ENCODE data around the gene DOCK10. TPM values are rescaled to one million over a fixed set of nuclear protein-coding genes. Genes with fewer than 3 reads are reported as not detected.

The DOCK10 gene
- total RNA-seq, 1 donor from 2014 or later, result 3.6 TPM

DNA sequence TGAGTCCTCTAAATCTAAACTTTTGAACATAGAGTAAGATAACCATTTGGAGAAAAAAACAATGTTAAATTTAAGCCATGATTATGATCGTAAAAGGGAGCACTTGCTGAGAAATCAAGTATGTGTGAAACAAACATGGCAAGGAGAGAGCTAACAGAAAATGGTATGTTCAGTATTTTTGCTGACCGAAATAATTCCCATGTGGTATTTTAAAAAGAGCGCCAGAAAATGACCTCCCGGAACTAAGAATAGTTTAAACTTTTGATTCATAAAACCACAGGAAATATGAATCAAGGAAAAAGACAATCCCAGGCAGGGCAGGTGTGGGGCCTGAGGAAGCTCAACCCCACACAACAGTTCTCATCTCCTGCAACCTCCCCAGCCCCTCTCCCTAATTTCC, 74.2 kb downstream of the DOCK10 start:
- H3K27me3 Mint-ChIP-seq, result peaks cover 10% of the 10 kb centered on the region
- no peaks in the 10 kb centered on the region for H3K9me3 Mint-ChIP-seq (ENCODE audit: low read depth)
- no peak for DNase-seq (ENCODE audit: low spot score, unreplicated experiment)
- no peak overlapping the region for H3K27ac Mint-ChIP-seq
- no peak overlapping the region for H3K4me3 Mint-ChIP-seq (ENCODE audit: low read depth)
- TF ChIP-seq, protein P1, sequence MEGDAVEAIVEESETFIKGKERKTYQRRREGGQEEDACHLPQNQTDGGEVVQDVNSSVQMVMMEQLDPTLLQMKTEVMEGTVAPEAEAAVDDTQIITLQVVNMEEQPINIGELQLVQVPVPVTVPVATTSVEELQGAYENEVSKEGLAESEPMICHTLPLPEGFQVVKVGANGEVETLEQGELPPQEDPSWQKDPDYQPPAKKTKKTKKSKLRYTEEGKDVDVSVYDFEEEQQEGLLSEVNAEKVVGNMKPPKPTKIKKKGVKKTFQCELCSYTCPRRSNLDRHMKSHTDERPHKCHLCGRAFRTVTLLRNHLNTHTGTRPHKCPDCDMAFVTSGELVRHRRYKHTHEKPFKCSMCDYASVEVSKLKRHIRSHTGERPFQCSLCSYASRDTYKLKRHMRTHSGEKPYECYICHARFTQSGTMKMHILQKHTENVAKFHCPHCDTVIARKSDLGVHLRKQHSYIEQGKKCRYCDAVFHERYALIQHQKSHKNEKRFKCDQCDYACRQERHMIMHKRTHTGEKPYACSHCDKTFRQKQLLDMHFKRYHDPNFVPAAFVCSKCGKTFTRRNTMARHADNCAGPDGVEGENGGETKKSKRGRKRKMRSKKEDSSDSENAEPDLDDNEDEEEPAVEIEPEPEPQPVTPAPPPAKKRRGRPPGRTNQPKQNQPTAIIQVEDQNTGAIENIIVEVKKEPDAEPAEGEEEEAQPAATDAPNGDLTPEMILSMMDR (IDR thresholded peaks at IDR 0.05; ENCODE audit: unreplicated experiment), result no peak
- no peaks in the 10 kb centered on the region for H3K36me3 Mint-ChIP-seq (ENCODE audit: insufficient read depth)
- peaks cover 1% of the 10 kb centered on the region for H3K4me1 Mint-ChIP-seq (ENCODE audit: low read depth)

DNA sequence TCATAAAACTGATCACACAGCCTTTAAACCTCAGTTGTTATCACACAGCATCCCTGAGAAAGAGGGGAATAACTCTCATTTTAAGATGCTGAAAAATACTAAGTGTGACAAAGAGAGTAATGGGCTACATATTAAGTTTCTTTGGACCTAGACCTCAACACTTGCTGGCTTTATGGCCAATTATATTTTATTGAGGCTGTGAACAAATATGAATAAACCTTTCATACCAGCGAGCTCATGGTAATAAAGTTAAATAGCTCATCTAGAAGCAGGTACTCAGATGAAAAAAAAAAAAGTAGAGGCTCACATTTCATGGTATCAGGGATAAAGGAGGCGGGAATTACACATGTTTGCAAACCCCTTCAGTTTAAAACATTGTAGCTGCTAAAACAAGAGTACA, 75.7 kb downstream of the DOCK10 start:
- TF ChIP-seq, protein P1 (IDR thresholded peaks at IDR 0.05; ENCODE audit: unreplicated experiment), result no peak
- Mint-ChIP-seq H3K36me3 (ENCODE audit: insufficient read depth) (no peaks in the 10 kb centered on the region), H3K27me3 (peaks cover 9% of the 10 kb centered on the region), H3K4me3 (ENCODE audit: low read depth) (no peak overlapping the region), H3K27ac (no peak overlapping the region), H3K9me3 (ENCODE audit: low read depth) (no peaks in the 10 kb centered on the region), H3K4me1 (ENCODE audit: low read depth) (peaks cover 1% of the 10 kb centered on the region)
- no peak for DNase-seq (ENCODE audit: low spot score, unreplicated experiment)

DNA sequence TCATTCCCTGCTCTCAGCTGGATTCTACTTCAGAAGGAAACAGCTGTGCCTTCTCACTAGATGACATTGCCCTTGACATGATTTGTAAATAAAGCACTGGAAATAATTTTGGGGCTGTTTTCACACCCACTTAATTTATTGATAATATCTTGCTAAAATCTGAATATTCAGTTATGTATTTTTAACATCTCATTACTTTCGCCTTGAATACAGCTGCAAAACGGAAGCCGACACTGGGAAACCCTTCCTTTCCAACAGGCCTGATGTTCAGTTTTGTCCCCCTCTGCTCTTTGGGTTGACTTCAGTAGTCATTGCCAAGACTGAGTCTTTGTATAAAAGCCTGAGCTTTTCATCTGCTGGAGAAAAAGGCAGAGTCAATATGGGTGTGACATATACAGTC, 82.7 kb downstream of the DOCK10 start:
- no peak for DNase-seq (ENCODE audit: low spot score, unreplicated experiment)
- peaks cover 5% of the 10 kb centered on the region for H3K9me3 Mint-ChIP-seq (ENCODE audit: low read depth)
- H3K4me1 Mint-ChIP-seq (ENCODE audit: low read depth), result peaks cover 8% of the 10 kb centered on the region
- no peaks in the 10 kb centered on the region for H3K36me3 Mint-ChIP-seq (ENCODE audit: insufficient read depth)
- TF ChIP-seq, protein P1 (IDR thresholded peaks at IDR 0.05; ENCODE audit: unreplicated experiment), result no peak
- H3K4me3 Mint-ChIP-seq (ENCODE audit: low read depth), result no peak overlapping the region
- H3K27ac Mint-ChIP-seq, result no peak overlapping the region
- no peaks in the 10 kb centered on the region for H3K27me3 Mint-ChIP-seq

DNA sequence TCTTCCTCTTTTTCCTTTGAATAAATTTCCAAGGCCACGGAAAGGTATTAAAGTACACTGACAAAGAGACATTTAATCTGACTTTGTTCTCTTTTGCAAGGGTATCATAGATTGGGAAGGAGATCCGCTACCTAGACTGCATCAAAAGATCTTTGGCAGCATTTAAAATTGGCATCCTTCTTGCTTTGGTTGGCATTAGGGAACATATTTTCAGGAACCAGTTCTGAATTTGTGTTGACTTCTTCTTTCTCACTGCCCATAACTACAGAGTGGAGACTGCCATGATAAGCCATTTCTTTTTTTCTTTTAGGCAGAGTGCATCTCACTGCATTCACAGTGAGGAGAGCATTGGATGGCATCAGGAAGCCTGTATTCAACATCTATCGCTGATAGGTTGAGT, 83.4 kb downstream of the DOCK10 start:
- Mint-ChIP-seq H3K27ac (no peak overlapping the region), H3K36me3 (ENCODE audit: insufficient read depth) (no peaks in the 10 kb centered on the region), H3K4me1 (ENCODE audit: low read depth) (peaks cover 8% of the 10 kb centered on the region), H3K27me3 (no peaks in the 10 kb centered on the region), H3K4me3 (ENCODE audit: low read depth) (no peak overlapping the region), H3K9me3 (ENCODE audit: low read depth) (peaks cover 5% of the 10 kb centered on the region)
- no peak for DNase-seq (ENCODE audit: low spot score, unreplicated experiment)
- TF ChIP-seq, protein P1 (IDR thresholded peaks at IDR 0.05; ENCODE audit: unreplicated experiment), result no peak

DNA sequence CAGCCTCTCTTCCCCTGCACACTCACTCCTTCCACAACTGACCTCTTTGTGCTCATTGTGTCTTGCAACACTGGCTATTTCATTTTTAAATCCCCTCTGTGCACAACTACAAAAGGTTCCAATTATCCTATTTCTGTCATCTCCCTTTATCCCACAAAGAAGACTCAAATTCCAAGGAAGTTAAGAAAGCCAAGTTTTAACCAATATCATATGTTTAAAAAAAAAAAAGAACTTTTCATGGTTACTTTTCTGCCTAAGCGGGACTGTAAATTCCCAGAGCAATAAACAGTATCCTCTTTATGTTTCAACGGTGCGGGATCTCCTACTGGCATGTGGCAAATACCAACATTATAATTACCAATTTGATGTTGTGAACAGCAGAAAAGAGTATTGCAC, 83.8 kb downstream of the DOCK10 start:
- no peak for DNase-seq (ENCODE audit: low spot score, unreplicated experiment)
- peaks cover 8% of the 10 kb centered on the region for H3K4me1 Mint-ChIP-seq (ENCODE audit: low read depth)
- H3K27ac Mint-ChIP-seq, result no peak overlapping the region

More for the DNA sequence above, 83.8 kb downstream of the DOCK10 start:
- H3K36me3 Mint-ChIP-seq (ENCODE audit: insufficient read depth), result no peaks in the 10 kb centered on the region
- no peak overlapping the region for H3K4me3 Mint-ChIP-seq (ENCODE audit: low read depth)
- TF ChIP-seq, protein P1 (IDR thresholded peaks at IDR 0.05; ENCODE audit: unreplicated experiment), result no peak
- H3K27me3 Mint-ChIP-seq, result no peaks in the 10 kb centered on the region
- H3K9me3 Mint-ChIP-seq (ENCODE audit: low read depth), result peaks cover 5% of the 10 kb centered on the region
